ENCODE results near the gene AHCTF1.

- TF ChIP-seq, protein P1, sequence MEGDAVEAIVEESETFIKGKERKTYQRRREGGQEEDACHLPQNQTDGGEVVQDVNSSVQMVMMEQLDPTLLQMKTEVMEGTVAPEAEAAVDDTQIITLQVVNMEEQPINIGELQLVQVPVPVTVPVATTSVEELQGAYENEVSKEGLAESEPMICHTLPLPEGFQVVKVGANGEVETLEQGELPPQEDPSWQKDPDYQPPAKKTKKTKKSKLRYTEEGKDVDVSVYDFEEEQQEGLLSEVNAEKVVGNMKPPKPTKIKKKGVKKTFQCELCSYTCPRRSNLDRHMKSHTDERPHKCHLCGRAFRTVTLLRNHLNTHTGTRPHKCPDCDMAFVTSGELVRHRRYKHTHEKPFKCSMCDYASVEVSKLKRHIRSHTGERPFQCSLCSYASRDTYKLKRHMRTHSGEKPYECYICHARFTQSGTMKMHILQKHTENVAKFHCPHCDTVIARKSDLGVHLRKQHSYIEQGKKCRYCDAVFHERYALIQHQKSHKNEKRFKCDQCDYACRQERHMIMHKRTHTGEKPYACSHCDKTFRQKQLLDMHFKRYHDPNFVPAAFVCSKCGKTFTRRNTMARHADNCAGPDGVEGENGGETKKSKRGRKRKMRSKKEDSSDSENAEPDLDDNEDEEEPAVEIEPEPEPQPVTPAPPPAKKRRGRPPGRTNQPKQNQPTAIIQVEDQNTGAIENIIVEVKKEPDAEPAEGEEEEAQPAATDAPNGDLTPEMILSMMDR (IDR thresholded peaks at IDR 0.05) = no peak
- TF ChIP-seq EP300 (IDR thresholded peaks at IDR 0.05) (no peak), POLR2AphosphoS5 (IDR thresholded peaks at IDR 0.05) (no peak)
Measured at GRCh38 chr1:246791303-246791918, 140.3 kb downstream of the AHCTF1 start.
